HG03575 (cell line): ENCODE measurements around the gene SLC48A1.

ENCODE experiments used
- ATAC-seq: cut with Tn5 transposase; IDR thresholded peaks from one replicate; pipeline ENCODE4 v1.9.1; 2021; ENCODE audit not compliant: unreplicated experiment, insufficient number of reproducible peaks, low FRiP score; ENCODE audit errors: extremely low read depth

Gene SLC48A1

DNA sequence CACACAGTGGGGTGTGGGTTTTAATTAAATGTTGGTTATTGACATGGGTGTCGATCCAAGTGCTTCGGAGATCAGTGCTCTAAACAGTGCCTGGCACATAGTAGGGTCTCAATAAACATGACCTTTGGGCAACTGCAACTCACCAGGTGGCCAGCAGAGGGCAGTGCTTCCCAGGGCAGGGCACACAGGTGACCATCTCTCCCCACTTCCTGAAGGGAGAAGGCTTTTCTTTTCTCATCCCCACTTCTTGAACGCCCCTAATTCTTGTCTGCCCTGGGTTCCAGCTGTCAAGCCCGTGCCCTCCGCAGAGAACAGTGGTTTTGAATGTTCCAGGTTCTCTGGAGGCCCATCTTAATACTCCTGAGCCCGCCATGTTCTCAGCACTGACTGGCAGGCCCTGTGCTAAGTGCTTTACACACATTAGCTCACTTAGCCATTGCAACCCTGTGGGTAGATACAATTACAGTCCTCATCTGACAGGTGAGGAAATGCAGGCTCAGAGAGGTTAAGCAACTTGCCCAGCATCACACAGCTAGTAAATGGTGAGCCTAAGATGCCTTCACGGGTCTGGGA, 30.7 kb upstream of the SLC48A1 start:
- no peak for ATAC-seq

DNA sequence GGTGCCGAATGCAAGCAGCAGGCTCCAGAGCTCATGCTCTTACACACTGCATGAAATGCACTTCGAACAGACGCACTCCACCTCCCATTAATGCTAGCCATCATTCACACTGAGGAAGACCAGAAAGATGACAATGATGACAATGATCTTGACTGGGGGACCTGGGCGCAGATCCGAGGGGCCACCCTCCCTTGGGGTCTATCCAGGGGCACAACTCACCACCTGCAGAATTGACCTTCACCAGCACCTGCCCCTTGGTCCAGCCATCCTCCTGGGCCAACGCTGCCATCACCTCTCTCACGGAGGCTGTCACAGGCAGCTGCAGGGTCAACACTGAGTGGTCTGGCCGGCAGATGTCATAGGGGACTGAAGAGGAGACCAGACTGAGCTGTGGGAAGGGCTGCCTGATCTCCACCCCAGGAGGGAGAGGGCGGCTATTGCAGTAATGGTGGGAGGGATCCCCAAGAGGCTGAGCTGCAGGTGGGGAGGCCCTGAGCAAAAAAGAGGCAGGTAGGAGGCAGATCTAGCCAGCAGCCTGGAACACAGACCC, 29.7 kb upstream of the SLC48A1 start:
- ATAC-seq = no peak

DNA sequence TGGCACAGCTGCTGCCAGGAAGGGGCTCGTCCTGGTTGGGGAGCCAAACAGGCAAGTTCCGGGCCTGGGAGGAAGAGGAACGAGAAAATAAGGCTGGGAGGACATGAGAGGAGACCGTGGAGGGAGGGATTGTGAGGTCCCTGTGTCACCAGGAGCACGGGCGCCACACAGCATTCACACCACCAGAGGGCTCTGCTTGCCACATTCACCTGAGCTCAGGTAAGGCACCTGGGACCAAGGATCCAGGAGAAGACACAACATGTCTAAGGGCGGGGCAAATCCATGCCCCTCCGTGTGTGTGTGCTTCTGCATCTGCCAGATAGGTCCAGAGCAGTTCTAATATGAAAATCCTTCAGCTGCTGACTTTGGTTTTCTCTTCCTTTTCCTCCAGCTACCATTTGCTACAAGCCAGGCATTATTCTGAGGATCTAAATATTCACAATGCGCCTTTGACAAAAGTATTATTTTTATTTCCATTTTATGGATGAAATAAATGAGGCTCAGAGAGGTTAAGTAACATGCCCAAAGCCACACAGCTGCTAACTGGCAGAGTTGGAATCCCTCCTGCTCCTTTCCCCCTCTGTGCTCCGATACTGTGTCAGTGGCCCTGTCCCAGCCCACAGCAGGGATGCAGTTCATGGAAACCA, 28.9 kb upstream of the SLC48A1 start:
- no peak for ATAC-seq

DNA sequence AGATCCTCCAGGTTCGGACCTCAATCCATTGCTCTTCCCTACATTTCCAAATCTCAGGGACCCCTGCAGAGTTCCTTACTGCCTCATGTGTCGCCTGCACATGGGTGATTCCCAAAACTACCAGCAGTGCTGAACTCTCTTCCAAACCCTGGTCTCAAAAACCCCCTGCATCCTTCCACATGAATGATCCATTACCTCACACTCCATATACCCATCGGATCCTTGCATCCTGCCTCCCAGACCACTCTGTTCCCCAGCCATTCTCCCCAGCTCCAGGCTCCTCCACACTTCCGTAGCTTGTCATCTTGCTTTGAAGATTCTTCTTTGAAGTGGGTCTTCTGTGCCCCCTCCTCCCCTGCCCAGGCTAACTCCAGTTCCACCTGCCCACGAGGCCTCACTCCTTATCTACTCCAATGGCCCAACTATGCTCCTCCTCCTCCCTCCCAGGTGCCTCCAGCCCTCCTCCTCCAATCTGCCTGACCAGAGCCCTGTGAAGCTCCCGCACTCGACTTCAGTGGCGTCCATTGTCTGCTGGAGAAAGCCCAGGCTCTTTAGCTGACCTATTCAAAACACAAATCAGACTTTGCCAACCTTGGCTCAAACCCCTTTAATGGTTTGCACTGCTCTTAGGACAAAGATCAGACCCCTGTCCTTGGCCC, 28.1 kb upstream of the SLC48A1 start:
- ATAC-seq = no peak

DNA sequence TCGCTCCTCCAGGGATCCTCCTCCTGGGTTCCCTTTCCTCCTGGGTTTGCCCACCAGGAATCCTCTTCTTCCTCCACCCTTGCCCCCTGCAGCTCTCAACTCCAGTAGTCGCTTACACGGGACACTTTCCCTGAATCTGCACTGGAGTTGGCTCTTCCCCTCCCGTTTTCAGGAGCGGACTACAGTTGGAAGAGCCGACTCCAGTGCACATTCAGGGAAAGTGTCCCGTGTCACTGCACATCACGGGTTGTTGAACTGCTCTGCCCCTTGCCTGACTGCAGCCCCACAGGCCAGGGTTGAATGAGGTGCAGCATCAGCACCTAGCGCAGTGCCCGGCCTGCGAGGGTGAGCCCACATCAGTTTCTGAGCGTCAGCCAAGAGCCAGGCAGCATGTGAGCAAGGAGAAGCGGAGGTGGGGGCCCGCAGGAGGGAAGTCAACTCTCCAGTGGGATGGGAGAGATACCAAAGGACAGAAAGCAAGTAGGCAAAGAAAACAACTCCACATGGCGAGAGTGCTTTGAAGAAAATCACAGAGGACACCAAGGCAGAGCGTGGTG, 27.5 kb upstream of the SLC48A1 start:
- no peak for ATAC-seq

DNA sequence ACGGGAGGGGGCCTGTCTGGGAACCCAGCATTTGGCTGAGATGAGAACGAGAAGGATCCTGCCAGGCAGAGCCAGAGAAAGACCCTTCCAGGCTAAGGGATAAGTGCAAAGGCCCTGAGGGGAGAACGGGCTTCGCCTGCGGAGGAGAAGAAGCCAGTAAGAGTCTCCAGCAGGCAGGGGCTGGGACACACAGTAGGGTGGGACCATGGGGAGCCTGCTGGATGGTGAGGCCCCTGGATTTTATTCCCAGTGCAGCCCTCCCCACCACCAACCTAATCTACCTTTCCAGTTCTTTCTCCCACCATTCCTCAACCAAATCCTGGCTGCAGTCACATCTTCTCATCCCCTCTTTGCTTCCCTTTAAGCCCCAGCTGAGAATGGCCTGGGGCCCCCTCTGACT, 27.0 kb upstream of the SLC48A1 start:
- ATAC-seq = no peak

DNA sequence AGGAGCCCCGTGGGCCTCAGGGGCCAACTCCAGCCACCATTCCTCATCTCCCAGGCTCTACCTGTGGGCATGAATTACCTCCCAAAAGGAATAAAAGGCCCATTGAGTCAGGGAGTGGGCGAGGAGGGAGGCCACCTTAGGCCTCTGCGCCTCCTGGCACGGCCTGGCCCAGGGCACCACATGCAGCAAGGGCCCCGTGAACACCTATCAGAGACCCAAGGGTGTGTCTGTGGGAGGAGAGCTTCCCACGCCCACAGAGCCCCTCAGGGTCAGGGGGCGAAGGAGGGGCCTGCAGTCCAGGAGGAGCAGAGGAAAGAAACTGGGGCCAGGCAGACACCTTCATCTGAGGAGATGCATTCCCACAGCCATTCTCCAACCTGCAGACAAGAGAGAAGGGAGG, 26.5 kb upstream of the SLC48A1 start:
- no peak for ATAC-seq

DNA sequence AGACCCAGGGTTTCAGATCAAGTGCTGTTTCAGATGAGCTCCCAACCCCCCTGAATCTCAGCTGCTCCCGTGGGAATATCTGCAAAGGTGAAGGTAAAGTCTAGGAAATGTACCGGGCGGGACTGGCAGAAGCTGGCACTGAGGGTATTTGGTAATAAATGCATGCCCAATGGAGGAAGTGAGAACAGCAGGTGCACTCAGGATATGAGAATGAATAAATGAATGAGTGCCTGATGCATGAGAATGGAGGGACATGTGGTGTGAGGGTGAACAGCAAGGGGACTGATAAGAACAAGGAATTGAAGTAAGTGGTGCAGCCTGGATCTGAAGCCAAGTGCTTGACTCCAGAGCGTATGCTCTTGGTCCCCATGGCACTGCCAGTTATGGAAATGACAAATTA, 25.9 kb upstream of the SLC48A1 start:
- no peak for ATAC-seq

DNA sequence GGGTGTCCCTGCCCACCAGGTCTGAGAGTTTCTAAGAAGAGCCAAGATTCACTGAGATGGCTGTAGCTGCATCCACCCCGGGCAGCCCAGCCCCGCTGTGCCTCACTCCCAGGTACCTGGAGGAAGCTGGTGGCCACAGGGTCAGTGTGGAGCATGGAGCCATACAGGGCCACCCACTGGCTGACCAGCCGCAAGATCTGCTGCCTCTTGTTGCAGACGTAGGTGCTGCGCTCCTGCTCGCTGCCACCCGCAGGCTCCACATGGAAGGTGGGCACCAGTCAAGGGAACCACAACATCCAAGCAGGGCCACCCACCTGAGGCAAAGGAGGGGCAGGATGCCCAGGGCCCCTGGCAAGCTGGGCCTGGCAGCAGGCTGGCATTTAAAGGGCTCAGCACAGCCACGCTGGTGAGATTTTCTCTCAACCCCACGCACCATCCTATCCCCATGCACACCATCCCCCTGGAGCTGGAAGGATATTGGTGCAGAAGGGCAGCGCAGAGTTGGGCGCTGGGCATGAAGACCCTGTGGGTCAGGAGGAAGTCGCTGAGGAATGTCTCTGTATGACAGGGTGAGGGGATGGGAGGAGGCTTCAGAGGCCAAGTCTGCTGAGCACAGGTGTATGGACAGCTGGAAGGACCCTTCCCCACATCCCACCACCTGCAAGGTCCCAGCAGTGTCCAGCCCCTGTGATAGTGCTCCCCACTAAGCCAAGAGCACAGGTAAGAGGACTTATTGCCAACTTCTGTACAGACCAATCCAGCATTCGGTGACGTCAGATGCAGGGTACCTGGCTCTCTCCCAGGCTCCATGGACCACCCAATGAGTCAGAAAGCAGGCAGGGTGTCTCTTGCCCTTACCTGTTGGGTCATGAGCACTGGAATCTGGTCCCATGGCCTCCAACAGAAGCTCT, 25.2 kb upstream of the SLC48A1 start:
- no peak for ATAC-seq

DNA sequence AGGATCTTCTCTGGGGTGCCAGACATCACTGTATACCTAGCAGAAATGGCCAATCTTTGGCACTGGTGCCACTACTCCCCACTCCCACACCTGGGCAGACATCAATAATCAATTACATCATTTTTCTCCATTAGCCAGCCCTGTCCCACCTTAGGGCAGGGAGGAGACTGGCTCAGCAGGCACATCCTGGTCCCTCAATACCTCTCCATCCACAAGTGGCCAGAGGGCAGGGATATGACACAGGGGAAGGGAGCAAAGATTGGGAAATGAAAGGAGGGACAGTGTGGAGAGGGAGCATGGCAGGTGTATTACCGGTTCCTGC, 24.6 kb upstream of the SLC48A1 start:
- no peak for ATAC-seq

DNA sequence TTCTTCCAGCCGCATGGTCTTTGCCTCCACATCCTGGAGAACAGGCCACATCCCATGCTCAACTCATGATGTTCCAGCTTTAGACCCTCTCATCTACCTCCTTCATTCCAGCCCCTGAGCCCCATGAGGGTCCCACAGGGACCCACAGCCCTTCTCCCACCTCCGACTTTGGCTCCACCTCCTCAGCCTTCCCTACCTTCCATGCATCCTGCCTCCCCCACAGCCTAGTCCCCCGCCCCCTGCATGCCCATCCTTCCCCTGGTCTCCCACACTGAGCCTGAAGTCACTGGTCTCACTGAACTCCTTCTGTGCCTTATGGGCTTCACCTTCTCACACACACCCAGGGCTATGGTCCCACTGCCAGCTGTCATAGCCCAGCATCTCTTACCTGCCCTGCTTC, 24.1 kb upstream of the SLC48A1 start:
- no peak for ATAC-seq

DNA sequence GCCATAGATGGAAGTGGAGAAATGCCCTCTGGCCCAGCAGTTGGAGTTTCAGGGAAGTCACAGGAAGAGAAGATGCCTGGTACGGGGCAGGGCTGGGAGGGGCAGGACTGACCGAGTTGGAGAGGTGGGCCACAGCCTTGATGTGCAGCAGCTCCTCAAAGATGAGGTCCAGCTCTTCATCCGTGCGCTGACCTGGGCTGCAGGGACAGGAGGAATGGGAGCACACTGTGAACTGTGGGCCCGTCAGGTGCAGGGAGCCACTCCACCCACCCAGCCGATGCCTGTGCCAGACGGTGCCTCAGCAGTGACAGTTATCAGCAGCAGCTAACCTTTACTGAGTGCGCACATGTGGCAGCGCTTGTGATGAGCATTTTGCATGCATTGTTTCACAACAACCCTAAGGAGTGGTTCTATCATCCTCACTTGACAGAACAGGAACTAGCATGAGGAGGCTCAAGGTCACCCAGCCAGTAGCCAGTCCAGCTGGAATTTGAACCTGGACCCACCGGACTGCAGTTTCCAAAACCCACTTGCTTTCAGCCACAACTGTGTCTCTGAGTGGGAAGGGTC, 22.7 kb upstream of the SLC48A1 start:
- no peak for ATAC-seq

DNA sequence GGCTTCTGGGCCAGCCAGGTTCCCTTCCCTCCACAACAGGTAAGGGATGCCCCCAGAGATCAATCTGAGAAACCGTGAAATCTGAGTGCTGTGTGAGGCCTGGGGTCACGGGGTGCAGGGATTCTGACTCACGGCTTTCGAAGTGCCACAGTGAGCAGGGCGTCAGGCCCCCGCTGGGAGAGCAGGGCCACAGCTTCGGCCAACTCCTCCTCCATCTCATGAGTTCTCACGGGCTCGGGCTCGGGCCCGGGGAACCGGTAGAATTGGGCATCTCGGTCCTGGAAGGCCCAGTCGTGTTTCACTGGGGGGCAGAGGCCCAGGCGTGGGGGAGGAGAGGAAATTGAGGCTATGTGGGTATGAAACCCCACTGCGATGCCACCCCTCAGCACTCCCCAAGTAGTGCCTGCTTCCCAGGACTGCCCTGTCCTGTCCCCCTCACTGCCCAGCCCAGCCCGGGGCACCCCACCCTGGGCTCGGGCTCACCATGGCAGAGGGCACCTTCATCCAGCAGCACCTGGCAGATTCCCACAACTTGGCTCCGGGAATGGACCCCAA, 22.0 kb upstream of the SLC48A1 start:
- no peak for ATAC-seq

DNA sequence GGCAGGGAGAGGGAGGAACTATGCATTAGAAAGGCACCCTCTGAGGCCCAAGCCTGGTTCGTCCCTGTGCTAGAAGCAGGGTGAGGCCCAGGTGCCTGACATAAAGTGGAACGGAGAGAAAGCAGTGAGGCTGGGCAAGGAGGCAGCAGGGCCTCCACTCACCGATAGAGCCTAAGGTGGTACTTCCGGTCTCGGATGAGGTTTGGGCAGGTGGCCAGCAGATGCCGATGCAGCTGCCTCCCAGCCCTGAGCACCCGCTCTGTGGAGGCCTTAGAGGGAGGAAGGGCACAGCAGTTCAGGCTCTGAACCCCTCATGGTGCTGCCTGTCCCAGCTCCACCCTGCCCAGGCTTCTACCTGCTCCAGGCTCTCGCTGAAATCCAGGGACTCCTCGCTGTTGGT, 21.5 kb upstream of the SLC48A1 start:
- ATAC-seq = no peak

DNA sequence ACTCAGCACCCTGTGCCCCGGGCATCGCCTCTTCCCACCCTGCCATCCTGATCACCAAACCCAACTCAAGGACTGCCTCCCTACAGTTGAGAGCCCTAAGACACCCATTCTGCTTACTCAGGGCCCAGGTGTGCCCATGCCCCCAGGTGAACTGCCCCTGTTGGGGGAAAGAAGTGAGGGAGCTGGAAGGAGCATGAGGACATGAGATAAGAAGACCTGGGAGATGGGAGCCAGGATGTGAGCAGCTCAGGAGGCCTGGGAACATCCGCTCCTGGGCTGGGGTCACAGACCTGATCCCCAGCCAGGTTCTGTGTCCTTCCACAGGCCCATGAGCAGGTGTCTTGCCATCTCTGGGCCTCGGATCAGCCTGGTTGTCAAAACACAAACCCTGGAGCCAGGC, 20.9 kb upstream of the SLC48A1 start:
- no peak for ATAC-seq

DNA sequence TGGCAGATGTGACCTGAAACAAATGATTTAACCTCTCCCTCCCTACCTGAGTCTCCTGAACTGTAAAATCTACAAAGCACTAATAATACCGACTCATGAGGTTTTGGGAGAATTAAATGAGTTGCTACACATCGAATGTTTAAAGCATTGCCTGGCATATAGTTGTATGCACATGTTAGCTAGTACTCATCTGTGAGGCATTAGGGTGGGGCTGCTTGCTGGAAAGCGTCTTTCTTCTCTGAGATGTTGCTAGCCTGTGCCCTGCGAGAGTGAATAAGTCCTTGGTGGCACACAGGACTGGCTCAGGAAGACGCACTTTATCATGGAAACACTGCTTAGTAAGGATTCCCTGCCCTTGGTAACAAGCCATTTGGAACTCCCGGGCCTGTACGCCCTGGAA, 20.5 kb upstream of the SLC48A1 start:
- no peak for ATAC-seq

DNA sequence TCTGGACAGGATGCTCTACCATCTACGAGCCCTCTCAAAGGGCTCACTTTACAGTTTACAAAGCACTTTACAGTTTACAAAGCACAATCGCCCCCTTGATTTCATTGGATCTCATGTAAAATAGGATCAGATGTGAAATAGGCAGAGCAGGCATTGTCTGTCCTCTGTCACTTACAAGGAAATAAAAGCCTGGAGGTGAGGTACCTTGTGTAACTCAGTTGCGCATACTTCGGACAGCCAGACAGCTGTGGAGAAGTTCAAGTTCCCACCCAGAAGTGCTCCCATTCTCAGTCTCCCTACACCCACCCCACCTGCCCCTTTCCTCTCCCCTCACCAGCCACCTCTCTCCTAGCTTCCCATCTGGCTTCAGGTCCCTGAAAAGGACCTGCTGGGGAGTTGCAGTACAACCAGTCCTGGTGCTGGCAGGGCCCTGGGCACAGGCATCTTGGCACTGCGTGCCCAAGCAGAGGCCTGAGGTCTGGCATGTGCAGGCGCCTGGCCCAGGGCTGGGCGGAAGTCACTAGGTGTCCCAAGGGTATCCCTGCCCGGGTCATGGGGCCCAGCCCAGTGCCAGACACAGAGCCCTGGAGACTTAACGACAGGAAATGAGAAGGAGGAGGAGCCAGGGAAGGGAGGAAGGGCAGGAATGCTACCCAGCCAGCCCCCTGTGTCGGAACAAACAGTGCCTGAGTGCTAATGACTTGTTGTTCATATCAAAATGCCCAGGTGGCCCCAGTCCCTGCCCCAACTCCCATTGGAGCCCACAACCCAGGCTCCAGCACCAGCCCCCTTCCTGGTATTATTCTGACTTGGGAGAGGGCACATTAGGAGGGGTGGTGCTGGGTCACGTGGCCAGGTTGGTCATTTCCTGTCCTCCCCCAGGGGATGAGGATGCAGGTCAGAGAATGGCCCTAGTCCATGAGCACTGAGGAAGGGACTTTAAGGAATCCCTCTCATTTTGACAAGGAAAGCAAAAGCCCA, 19.7 kb upstream of the SLC48A1 start:
- ATAC-seq = no peak

DNA sequence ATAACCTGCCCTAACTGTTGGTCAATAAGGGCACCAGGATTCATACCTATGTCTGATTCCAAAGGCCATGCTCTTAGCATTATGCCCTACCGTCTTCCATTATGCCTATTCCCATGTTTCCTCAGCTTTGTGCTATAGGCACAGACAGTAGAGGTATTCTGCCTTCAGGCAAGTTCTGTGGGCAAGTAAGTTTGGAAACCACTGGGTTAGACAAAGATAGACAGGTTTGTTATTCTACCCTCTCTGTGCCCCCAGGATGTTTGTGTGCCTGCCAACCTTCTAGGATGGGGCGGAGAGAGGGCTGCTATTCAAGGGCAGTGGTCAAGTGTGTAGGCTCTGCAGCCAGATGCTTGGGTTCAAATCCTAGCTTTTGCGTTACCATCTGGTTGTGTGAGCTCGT, 18.9 kb upstream of the SLC48A1 start:
- ATAC-seq = no peak
